DND-41 (cell line): ENCODE measurements around the gene NRXN3.

ENCODE experiments used
- CTCF ChIP-seq: IDR thresholded peaks from 2 replicates; pipeline ENCODE4 v1.5.1; 2012; ENCODE audit warnings: borderline replicate concordance, low read length, moderate library complexity, mild to moderate bottlenecking; ENCODE audit not compliant: poor library complexity, severe bottlenecking; ENCODE audit errors: extremely low read depth
- EZH2 ChIP-seq: IDR thresholded peaks from 3 replicates; pipeline ENCODE4 v1.6.1; 2012; ENCODE audit warnings: borderline replicate concordance, low read depth, mild to moderate bottlenecking, moderate library complexity, low read length, inconsistent platforms; ENCODE audit not compliant: severe bottlenecking

GRCh38 chr14:78983126-78983525, 813.0 kb downstream of the NRXN3 start:
- no peak for TF ChIP-seq CTCF
- TF ChIP-seq EZH2 = no peak
